HEK293 (cell line): Measurements from ENCODE around the gene TBC1D4.

Experiments
- CTCF ChIA-PET: fragments of 350-600 bp; formaldehyde crosslinking; extraction: SDS; loops from one replicate; lab custom pipeline; 2021; ENCODE audit warnings: antibody characterized with exemption; lab: Yijun Ruan, JAX
- POLR2A ChIA-PET: fragments of 300-600 bp; formaldehyde crosslinking; extraction: SDS; loops from one replicate; lab custom pipeline; 2020; ENCODE audit warnings: antibody characterized with exemption, inconsistent platforms; lab: Yijun Ruan, JAX
- H3K27ac ChIP-seq: fragments of 200-500 bp; sonication (Bioruptor generic); 2 replicates; pipeline ENCODE4 v1.5.1; 2014; ENCODE audit warnings: low read depth, low read length, control low read depth, inconsistent platforms; ENCODE audit errors: extremely low read depth
- H3K36me3 ChIP-seq, 2 experiments: fragments of 200-500 bp in 1 of 2; sonication (Bioruptor generic) in 1 of 2; 1 replicate in 1 of 2; 2 replicates in 1 of 2; pipeline ENCODE4 v1.5.1; 2014 to 2017; ENCODE audit warnings: inconsistent platforms in 2 of 2, low read length in 2 of 2; ENCODE audit not compliant: control insufficient read depth in 2 of 2, insufficient read depth in 1 of 2
- H3K4me1 ChIP-seq: fragments of 200-500 bp; sonication (Bioruptor generic); 2 replicates; pipeline ENCODE4 v1.5.1; 2014; ENCODE audit warnings: mild to moderate bottlenecking, low read length, inconsistent platforms; ENCODE audit not compliant: control insufficient read depth, insufficient read depth
- H3K4me3 ChIP-seq: 2 replicates; pipeline ENCODE4 v1.5.1; 2011; ENCODE audit warnings: low read depth, mild to moderate bottlenecking, control low read depth, low read length, moderate library complexity
- H3K9me3 ChIP-seq: fragments of 200-500 bp; sonication (Bioruptor generic); 2 replicates; pipeline ENCODE4 v1.5.1; 2014; ENCODE audit warnings: low read depth, low read length, inconsistent platforms; ENCODE audit not compliant: control insufficient read depth, insufficient read depth
- FEZF1 ChIP-seq: fragments of 450-650 bp; formaldehyde crosslinking; IDR thresholded peaks from 2 replicates; pipeline ENCODE4 v1.5.1; 2016; ENCODE audit warnings: missing biosample characterization, missing genetic modification characterization
- PRDM1 ChIP-seq: fragments of 450-650 bp; formaldehyde crosslinking; IDR thresholded peaks from 2 replicates; pipeline ENCODE4; 2016; ENCODE audit warnings: missing biosample characterization, missing genetic modification characterization
- TRIM28 ChIP-seq: IDR thresholded peaks from 2 replicates; pipeline ENCODE4 v1.6.1; 2011; ENCODE audit warnings: low read length, control low read depth, borderline replicate concordance
- ZEB2 ChIP-seq: fragments of 450-650 bp; formaldehyde crosslinking; IDR thresholded peaks from 2 replicates; pipeline ENCODE4 v1.5.1; 2016; ENCODE audit warnings: missing biosample characterization, missing genetic modification characterization
- ZNF114 ChIP-seq: fragments of 450-650 bp; formaldehyde crosslinking; IDR thresholded peaks from 2 replicates; pipeline ENCODE4 v1.5.0; 2017; ENCODE audit warnings: missing biosample characterization, missing genetic modification characterization
- ZNF157 ChIP-seq: fragments of 450-650 bp; formaldehyde crosslinking; IDR thresholded peaks from 2 replicates; pipeline ENCODE4 v1.5.1; 2016; ENCODE audit warnings: missing biosample characterization, missing genetic modification characterization
- ZNF184 ChIP-seq: fragments of 450-650 bp; IDR thresholded peaks from 2 replicates; pipeline ENCODE4 v1.5.1; 2018; ENCODE audit warnings: missing biosample characterization, mild to moderate bottlenecking, missing genetic modification characterization
- ZNF529 ChIP-seq: fragments of 450-650 bp; formaldehyde crosslinking; IDR thresholded peaks from 2 replicates; pipeline ENCODE4 v1.5.1; 2017; ENCODE audit warnings: missing genetic modification characterization, missing biosample characterization; ENCODE audit not compliant: insufficient replicate concordance
- ZNF623 ChIP-seq: fragments of 450-650 bp; formaldehyde crosslinking; IDR thresholded peaks from 2 replicates; pipeline ENCODE4 v1.5.1; 2016; ENCODE audit warnings: missing biosample characterization, missing genetic modification characterization
- ZNF747 ChIP-seq: fragments of 450-650 bp; formaldehyde crosslinking; IDR thresholded peaks from 2 replicates; pipeline ENCODE4 v1.5.1; 2016; ENCODE audit warnings: missing biosample characterization, missing genetic modification characterization
- TF ChIP-seq, protein P1 (sequence below): fragments of 450-650 bp; formaldehyde crosslinking; IDR thresholded peaks from 2 replicates; pipeline ENCODE4 v1.5.1; 2016; ENCODE audit warnings: missing biosample characterization, missing genetic modification characterization, borderline replicate concordance
- TF ChIP-seq, protein P2 (sequence below): fragments of 450-650 bp; formaldehyde crosslinking; IDR thresholded peaks from 2 replicates; pipeline ENCODE4 v1.5.1; 2016; ENCODE audit warnings: missing biosample characterization, missing genetic modification characterization

TBC1D4 gene

GRCh38 chr13:75329723-75330122 lies 152.2 kb downstream of the TBC1D4 start (continued):
- TF ChIP-seq ZEB2 (tag by site-specific recombination) = no peak
- no peak for TF ChIP-seq FEZF1 (tag by site-specific recombination)
- TF ChIP-seq, protein P1, sequence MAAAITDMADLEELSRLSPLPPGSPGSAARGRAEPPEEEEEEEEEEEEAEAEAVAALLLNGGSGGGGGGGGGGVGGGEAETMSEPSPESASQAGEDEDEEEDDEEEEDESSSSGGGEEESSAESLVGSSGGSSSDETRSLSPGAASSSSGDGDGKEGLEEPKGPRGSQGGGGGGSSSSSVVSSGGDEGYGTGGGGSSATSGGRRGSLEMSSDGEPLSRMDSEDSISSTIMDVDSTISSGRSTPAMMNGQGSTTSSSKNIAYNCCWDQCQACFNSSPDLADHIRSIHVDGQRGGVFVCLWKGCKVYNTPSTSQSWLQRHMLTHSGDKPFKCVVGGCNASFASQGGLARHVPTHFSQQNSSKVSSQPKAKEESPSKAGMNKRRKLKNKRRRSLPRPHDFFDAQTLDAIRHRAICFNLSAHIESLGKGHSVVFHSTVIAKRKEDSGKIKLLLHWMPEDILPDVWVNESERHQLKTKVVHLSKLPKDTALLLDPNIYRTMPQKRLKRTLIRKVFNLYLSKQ = no peak
- TF ChIP-seq, protein P2, sequence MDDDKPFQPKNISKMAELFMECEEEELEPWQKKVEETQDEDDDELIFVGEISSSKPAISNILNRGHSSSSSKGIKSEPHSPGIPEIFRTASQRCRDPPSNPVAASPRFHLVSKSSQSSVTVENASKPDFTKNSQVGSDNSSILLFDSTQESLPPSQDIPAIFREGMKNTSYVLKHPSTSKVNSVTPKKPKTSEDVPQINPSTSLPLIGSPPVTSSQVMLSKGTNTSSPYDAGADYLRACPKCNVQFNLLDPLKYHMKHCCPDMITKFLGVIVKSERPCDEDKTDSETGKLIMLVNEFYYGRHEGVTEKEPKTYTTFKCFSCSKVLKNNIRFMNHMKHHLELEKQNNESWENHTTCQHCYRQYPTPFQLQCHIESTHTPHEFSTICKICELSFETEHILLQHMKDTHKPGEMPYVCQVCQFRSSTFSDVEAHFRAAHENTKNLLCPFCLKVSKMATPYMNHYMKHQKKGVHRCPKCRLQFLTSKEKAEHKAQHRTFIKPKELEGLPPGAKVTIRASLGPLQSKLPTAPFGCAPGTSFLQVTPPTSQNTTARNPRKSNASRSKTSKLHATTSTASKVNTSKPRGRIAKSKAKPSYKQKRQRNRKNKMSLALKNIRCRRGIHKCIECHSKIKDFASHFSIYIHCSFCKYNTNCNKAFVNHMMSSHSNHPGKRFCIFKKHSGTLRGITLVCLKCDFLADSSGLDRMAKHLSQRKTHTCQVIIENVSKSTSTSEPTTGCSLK = no peak

GRCh38 chr13:75329097-75329496 lies 152.9 kb downstream of the TBC1D4 start:
- ChIA-PET CTCF (interaction anchor here (0.6 to 1.2 kb wide), 2 partner anchors 29 to 1265 kb away, joined by 4 read pairs; no protein-coding TSS in a partner anchor), POLR2A (no interaction called here)
- H3K36me3 ChIP-seq = peaks cover 0 to 3% of the 10 kb centered on the region in 2 experiments; a peak in 1 of 3 replicates
- TF ChIP-seq ZNF114 (tag by site-specific recombination) = no peak
- no peak overlapping the region for H3K4me3 ChIP-seq
- H3K4me1 ChIP-seq = no peaks in the 10 kb centered on the region
- H3K9me3 ChIP-seq = no peaks in the 10 kb centered on the region
- no peak overlapping the region for H3K27ac ChIP-seq

GRCh38 chr13:75327135-75327510 lies 154.8 kb downstream of the TBC1D4 start:
- no peak overlapping the region for H3K4me3 ChIP-seq
- ChIA-PET POLR2A (no interaction called here), CTCF (interaction anchor here (0.6 kb wide), 1 partner anchor 86 kb away, joined by 3 read pairs; no protein-coding TSS in a partner anchor)
- peaks cover 0 to 3% of the 10 kb centered on the region in 2 experiments; a peak in 1 of 3 replicates for H3K36me3 ChIP-seq
- TF ChIP-seq ZNF184 (tag by site-specific recombination) (no peak), ZNF747 (tag by site-specific recombination) (no peak)
- no peaks in the 10 kb centered on the region for H3K9me3 ChIP-seq
- no peaks in the 10 kb centered on the region for H3K4me1 ChIP-seq
- no peak overlapping the region for H3K27ac ChIP-seq

DNA sequence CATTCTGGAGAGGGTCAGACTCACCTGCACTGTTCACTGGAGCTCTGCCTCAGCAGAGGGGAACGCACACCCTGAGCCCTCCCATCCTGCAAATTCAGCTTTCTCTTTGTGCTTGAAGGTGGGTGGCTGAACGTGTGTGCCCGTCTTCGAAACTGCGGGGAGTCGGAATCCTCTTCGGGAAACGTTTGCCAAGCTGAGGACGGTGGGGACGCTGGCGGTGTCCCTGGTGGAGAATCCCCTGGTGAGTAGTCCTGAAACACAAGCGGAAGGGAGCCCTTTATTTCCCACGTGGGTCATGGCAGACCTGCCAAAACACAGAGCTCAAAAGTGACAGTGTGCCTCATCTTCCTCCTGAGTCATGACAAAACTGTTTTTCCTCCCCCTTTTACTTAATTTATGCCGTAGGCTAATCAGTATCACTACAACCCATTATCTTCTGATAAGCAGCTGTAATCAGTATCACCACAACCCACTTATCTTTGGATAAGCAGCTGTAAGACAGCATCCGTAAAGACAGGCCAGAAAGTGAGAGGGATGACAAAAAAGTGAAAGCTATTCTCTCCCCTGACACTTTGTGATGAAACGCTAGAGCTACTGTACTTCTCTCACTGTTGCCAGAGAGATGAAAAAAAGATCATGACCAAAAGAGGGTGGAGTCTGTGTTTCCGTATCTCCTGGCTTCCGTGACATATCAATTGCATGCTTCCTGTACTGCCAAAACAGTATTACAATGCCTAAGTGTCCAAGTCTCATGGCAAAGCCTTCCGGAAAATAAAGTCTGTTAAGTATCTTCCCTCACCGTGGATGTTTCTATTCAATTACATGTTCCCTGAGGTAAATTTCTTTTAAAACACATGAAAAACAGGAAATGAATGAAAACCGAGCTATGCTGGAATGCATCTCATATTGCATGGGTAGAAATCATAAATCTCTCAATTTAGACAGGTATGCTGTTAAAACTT lies 155.5 kb downstream of the TBC1D4 start:
- no peaks in the 10 kb centered on the region for H3K9me3 ChIP-seq
- CTCF ChIA-PET = interaction anchor here (0.6 kb wide), 1 partner anchor 11 kb away, joined by 5 read pairs; no protein-coding TSS in a partner anchor
- POLR2A ChIA-PET = no interaction called here
- TF ChIP-seq TRIM28 (peak; percentile 93), PRDM1 (peak; percentile 79), ZNF623 (tag by site-specific recombination) (no peak)
- TF ChIP-seq, all 188 proteins: peak for 2
- H3K4me3 ChIP-seq = no peak overlapping the region
- H3K27ac ChIP-seq = no peak overlapping the region
- peaks cover 0 to 6% of the 10 kb centered on the region in 2 experiments; a peak in 1 of 3 replicates for H3K36me3 ChIP-seq
- no peaks in the 10 kb centered on the region for H3K4me1 ChIP-seq

DNA sequence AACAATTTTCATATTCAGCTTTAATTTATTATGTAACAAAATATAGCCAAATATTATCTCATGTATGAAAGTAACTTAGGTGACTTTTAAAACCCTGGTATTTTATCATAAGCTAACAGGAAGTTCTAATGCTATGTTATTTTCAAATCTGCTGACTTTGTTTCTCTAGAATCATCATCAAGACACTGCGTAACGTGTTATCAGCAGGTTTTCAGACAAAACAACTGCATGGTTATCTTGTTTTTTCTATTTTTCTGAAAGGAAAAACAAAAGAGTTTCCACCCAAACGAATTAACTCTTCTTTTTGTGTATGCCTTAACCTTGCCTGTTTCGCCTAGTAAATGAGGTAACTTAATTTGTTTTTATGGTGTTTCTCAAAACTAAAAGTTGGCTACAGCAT lies 156.3 kb downstream of the TBC1D4 start:
- CTCF ChIA-PET = interaction anchor here (0.6 kb wide), 1 partner anchor 11 kb away, joined by 5 read pairs; no protein-coding TSS in a partner anchor
- TF ChIP-seq ZNF529 (tag by site-specific recombination) = no peak
- TF ChIP-seq ZNF157 = no peak
- no peak overlapping the region for H3K27ac ChIP-seq
- peaks cover 0 to 6% of the 10 kb centered on the region in 2 experiments; a peak in 1 of 3 replicates for H3K36me3 ChIP-seq
- POLR2A ChIA-PET = no interaction called here
- H3K9me3 ChIP-seq = no peaks in the 10 kb centered on the region
- no peak overlapping the region for H3K4me3 ChIP-seq
- H3K4me1 ChIP-seq = no peaks in the 10 kb centered on the region
